ENCODE data around the gene PTGER2.

PTGER2 gene

GRCh38 chr14:52266782-52267181 is 47.3 kb upstream of the PTGER2 start:
- Histone ChIP-seq H3K4me1 (ENCODE audit: insufficient read depth, low read length, severe bottlenecking) (no peaks in the 10 kb centered on the region), H3K36me3 (ENCODE audit: insufficient read depth, low read length) (no peaks in the 10 kb centered on the region), H3K9ac (ENCODE audit: low read length) (no peak overlapping the region), H3K27me3 (ENCODE audit: insufficient read depth, low read length) (no peaks in the 10 kb centered on the region), H3K9me2 (ENCODE audit: low read depth, low read length) (no peaks in the 10 kb centered on the region), H3K27ac (ENCODE audit: low read depth, low read length, poor library complexity, severe bottlenecking) (no peak overlapping the region), H3K4me3 (ENCODE audit: low read depth, low read length, poor library complexity, severe bottlenecking) (no peak overlapping the region), H3F3A (ENCODE audit: insufficient read depth, low read length) (no peaks in the 10 kb centered on the region), H3K4me2 (ENCODE audit: low read length) (no peak overlapping the region), H2AFZ (ENCODE audit: low read length) (no peak overlapping the region), H3K9me3 (ENCODE audit: low read length) (no peaks in the 10 kb centered on the region), H4K20me1 (ENCODE audit: insufficient read depth, low read length) (no peaks in the 10 kb centered on the region), H3K79me2 (ENCODE audit: insufficient read depth, low read length) (no peaks in the 10 kb centered on the region)
- TF ChIP-seq CTCF (IDR thresholded peaks at IDR 0.05; ENCODE audit: low read length) (no peak), EZH2 (IDR thresholded peaks at IDR 0.05; ENCODE audit: borderline replicate concordance, low read length) (no peak)

GRCh38 chr14:52267501-52268278 is 46.4 kb upstream of the PTGER2 start, which contains the start of gene PTGDR:
Gene PTGDR, plus strand, starts transcription at chr14:52267698. Its CDS starts 117 bp downstream, at chr14:52267815.
- Histone ChIP-seq H2AFZ (ENCODE audit: low read length) (no peak within 1 kb of the TSS), H3F3A (ENCODE audit: insufficient read depth, low read length) (no peaks in the 10 kb centered on the region), H3K36me3 (ENCODE audit: insufficient read depth, low read length) (no peaks in the 10 kb centered on the region), H4K20me1 (ENCODE audit: insufficient read depth, low read length) (no peaks in the 10 kb centered on the region), H3K9me2 (ENCODE audit: low read depth, low read length) (no peaks in the 10 kb centered on the region), H3K4me1 (ENCODE audit: insufficient read depth, low read length, severe bottlenecking) (no peaks in the 10 kb centered on the region), H3K9ac (ENCODE audit: low read length) (no peak within 1 kb of the TSS), H3K4me3 (ENCODE audit: low read depth, low read length, poor library complexity, severe bottlenecking) (no peak within 1 kb of the TSS), H3K4me2 (ENCODE audit: low read length) (no peak within 1 kb of the TSS), H3K9me3 (ENCODE audit: low read length) (no peaks in the 10 kb centered on the region), H3K27me3 (ENCODE audit: insufficient read depth, low read length) (no peaks in the 10 kb centered on the region), H3K27ac (ENCODE audit: low read depth, low read length, poor library complexity, severe bottlenecking) (no peak within 1 kb of the TSS), H3K79me2 (ENCODE audit: insufficient read depth, low read length) (no peaks in the 10 kb centered on the region)
- TF ChIP-seq EZH2 (IDR thresholded peaks at IDR 0.05; ENCODE audit: borderline replicate concordance, low read length): no peak
- TF ChIP-seq CTCF (IDR thresholded peaks at IDR 0.05; ENCODE audit: low read length): no peak

DNA sequence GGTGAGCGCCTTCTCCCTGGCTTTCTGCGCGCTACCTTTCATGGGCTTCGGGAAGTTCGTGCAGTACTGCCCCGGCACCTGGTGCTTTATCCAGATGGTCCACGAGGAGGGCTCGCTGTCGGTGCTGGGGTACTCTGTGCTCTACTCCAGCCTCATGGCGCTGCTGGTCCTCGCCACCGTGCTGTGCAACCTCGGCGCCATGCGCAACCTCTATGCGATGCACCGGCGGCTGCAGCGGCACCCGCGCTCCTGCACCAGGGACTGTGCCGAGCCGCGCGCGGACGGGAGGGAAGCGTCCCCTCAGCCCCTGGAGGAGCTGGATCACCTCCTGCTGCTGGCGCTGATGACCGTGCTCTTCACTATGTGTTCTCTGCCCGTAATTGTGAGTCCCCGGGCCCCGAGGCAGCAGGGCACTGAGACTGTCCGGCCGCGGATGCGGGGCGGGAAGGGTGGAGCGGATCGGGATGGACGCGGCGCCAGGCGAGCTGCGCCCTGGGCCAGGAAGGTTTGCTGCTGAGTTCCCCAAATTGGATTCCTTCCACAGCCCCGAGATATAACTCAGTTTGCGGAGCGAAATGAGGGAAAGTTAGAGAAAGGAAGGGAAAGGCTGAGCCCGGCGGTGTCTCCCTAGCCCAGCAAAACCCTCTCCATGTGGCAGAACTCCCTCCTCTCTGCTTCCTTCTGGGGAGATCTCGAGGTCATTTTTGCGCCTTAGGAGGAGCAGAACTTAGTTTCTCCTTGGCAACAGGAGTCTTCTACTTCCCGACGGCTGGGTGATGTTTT is 45.6 kb upstream of the PTGER2 start:
- Histone ChIP-seq H3K4me1 (ENCODE audit: insufficient read depth, low read length, severe bottlenecking) (no peaks in the 10 kb centered on the region), H3K9ac (ENCODE audit: low read length) (no peak overlapping the region), H3K9me2 (ENCODE audit: low read depth, low read length) (no peaks in the 10 kb centered on the region), H3K27ac (ENCODE audit: low read depth, low read length, poor library complexity, severe bottlenecking) (no peak overlapping the region), H3K27me3 (ENCODE audit: insufficient read depth, low read length) (no peaks in the 10 kb centered on the region), H2AFZ (ENCODE audit: low read length) (no peak overlapping the region), H3F3A (ENCODE audit: insufficient read depth, low read length) (no peaks in the 10 kb centered on the region), H3K4me3 (ENCODE audit: low read depth, low read length, poor library complexity, severe bottlenecking) (no peak overlapping the region), H3K36me3 (ENCODE audit: insufficient read depth, low read length) (no peaks in the 10 kb centered on the region), H4K20me1 (ENCODE audit: insufficient read depth, low read length) (no peaks in the 10 kb centered on the region), H3K4me2 (ENCODE audit: low read length) (no peak overlapping the region), H3K9me3 (ENCODE audit: low read length) (no peaks in the 10 kb centered on the region), H3K79me2 (ENCODE audit: insufficient read depth, low read length) (no peaks in the 10 kb centered on the region)
- no peak for TF ChIP-seq EZH2 (IDR thresholded peaks at IDR 0.05; ENCODE audit: borderline replicate concordance, low read length)
- TF ChIP-seq CTCF (IDR thresholded peaks at IDR 0.05; ENCODE audit: low read length): no peak
